ENCODE measurements around the gene HOXB13.

The HOXB13 gene

GRCh38 chr17:48748718-48749566 is 20.4 kb upstream of the HOXB13 start:
- TF ChIP-seq CTCF (IDR thresholded peaks at IDR 0.05) = no peak
- Histone ChIP-seq H3K27ac (no peak overlapping the region), H3K4me3 (no peak overlapping the region)
- no peak for DNase-seq (ENCODE audit: low spot score)

GRCh38 chr17:48747445-48748363 is 19.2 kb upstream of the HOXB13 start:
- no peak for TF ChIP-seq CTCF (IDR thresholded peaks at IDR 0.05)
- no peak for DNase-seq (ENCODE audit: low spot score)
- Histone ChIP-seq H3K4me3 (no peak overlapping the region), H3K27ac (no peak overlapping the region)

- DNase-seq (ENCODE audit: low spot score) = no peak
- Histone ChIP-seq H3K4me3 (no peak overlapping the region), H3K27ac (no peak overlapping the region)
- TF ChIP-seq CTCF (IDR thresholded peaks at IDR 0.05) = no peak
These were observed 18.4 kb upstream of the HOXB13 start for GRCh38 chr17:48746916-48747444.

- H3K4me3 ChIP-seq = no peak overlapping the region
- no peak for TF ChIP-seq CTCF (IDR thresholded peaks at IDR 0.05)
- H3K27ac ChIP-seq = no peak overlapping the region
- no peak for DNase-seq (ENCODE audit: low spot score)
These were observed 17.1 kb upstream of the HOXB13 start for GRCh38 chr17:48745381-48746275.

GRCh38 chr17:48740537-48740936 is 12.0 kb upstream of the HOXB13 start:
- no peak for DNase-seq (ENCODE audit: low spot score)
- Histone ChIP-seq H3K4me3 (no peak overlapping the region), H3K27ac (no peak overlapping the region)
- no peak for TF ChIP-seq CTCF (IDR thresholded peaks at IDR 0.05)

- no peak for DNase-seq (ENCODE audit: low spot score)
- TF ChIP-seq CTCF (IDR thresholded peaks at IDR 0.05) = no peak
- Histone ChIP-seq H3K27ac (no peak overlapping the region), H3K4me3 (no peak overlapping the region)
These were observed 10.4 kb upstream of the HOXB13 start for GRCh38 chr17:48738803-48739526.

Measured in coronary artery (tissue), 2 donors.